Ectodermal cell (in vitro differentiated cells): ENCODE results near the gene CNKSR3.

ENCODE experiments used
- H3K27ac ChIP-seq: 2 replicates; pipeline ENCODE4 v1.7.0; 2013; ENCODE audit warnings: mild to moderate bottlenecking, low read depth, low read length; ENCODE audit not compliant: insufficient read depth, poor library complexity, severe bottlenecking
- H3K27me3 ChIP-seq: 2 replicates; pipeline ENCODE4 v1.7.0; 2013; ENCODE audit warnings: mild to moderate bottlenecking, low read length; ENCODE audit not compliant: insufficient read depth, control insufficient read depth, poor library complexity, severe bottlenecking
- H3K36me3 ChIP-seq: one replicate; pipeline ENCODE4 v1.7.0; 2013; ENCODE audit warnings: low read length; ENCODE audit not compliant: control insufficient read depth, insufficient read depth
- H3K4me1 ChIP-seq: one replicate; pipeline ENCODE4 v1.7.0; 2013; ENCODE audit warnings: low read length; ENCODE audit not compliant: control insufficient read depth, insufficient read depth
- H3K4me3 ChIP-seq: 2 replicates; pipeline ENCODE4 v1.7.0; 2013; ENCODE audit warnings: low read depth, low read length, control low read depth; ENCODE audit not compliant: insufficient read depth
- H3K9me3 ChIP-seq: 2 replicates; pipeline ENCODE4 v1.7.0; 2013; ENCODE audit warnings: mild to moderate bottlenecking, low read length, moderate library complexity; ENCODE audit not compliant: control insufficient read depth
- WGBS, 2 experiments: methylation state at CpG; one replicate each; pipeline ENCODE4 v1.1.7; 2013; ENCODE audit warnings: missing lambda C conversion rate in 2 of 2; 5-methylcytosine and 5-hydroxymethylcytosine counted together

The CNKSR3 gene

DNA sequence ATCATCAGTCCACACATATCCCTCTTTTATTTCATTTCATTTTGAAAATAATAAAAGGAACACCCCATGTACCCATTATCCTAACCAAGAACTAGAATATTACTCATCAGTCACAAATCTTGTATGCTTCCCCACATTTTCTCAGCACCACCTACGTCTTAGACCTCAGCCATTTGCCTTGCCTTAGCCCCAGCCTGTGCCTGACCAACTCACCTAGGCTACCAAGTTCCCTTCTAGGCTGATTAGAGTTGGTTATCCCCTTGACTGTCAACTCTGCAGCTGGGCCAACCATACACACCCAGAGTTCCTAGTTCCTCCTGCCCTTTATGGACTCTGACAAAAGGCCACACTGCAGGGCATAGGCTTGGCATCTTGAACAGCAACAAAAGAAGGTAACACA, 120.5 kb downstream of the CNKSR3 start:
- Histone ChIP-seq H3K4me3 (no peak overlapping the region), H3K4me1 (no peaks in the 10 kb centered on the region), H3K36me3 (no peaks in the 10 kb centered on the region), H3K27ac (no peak overlapping the region), H3K9me3 (no peaks in the 10 kb centered on the region), H3K27me3 (no peaks in the 10 kb centered on the region)
- 88 to 100% methylated on average over 1 of the region's 1 CpG for WGBS, 2 experiments

DNA sequence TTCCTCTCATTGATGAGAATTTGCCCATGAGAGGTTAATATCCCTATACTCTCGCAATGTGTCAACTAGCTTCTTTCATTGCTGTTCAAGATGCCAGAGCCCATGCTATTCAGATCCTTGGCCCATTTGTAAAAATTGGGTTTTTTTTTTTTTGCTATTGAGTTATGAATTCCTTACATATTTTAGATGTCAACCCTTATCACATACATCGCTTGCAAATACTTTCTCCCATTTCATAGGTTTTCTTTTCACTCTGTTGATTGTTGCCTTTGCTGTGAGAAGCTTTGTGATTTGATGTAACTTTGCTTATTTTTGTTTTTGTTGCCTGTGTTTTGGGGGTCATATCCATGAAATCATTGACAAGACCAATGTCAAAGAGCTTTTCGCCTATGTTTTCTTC, 121.7 kb downstream of the CNKSR3 start:
- Histone ChIP-seq H3K36me3 (no peaks in the 10 kb centered on the region), H3K4me3 (no peak overlapping the region), H3K9me3 (no peaks in the 10 kb centered on the region), H3K4me1 (no peaks in the 10 kb centered on the region), H3K27me3 (no peaks in the 10 kb centered on the region), H3K27ac (no peak overlapping the region)
- 95 to 96% methylated on average over 2 of the region's 3 CpGs for WGBS, 2 experiments

DNA sequence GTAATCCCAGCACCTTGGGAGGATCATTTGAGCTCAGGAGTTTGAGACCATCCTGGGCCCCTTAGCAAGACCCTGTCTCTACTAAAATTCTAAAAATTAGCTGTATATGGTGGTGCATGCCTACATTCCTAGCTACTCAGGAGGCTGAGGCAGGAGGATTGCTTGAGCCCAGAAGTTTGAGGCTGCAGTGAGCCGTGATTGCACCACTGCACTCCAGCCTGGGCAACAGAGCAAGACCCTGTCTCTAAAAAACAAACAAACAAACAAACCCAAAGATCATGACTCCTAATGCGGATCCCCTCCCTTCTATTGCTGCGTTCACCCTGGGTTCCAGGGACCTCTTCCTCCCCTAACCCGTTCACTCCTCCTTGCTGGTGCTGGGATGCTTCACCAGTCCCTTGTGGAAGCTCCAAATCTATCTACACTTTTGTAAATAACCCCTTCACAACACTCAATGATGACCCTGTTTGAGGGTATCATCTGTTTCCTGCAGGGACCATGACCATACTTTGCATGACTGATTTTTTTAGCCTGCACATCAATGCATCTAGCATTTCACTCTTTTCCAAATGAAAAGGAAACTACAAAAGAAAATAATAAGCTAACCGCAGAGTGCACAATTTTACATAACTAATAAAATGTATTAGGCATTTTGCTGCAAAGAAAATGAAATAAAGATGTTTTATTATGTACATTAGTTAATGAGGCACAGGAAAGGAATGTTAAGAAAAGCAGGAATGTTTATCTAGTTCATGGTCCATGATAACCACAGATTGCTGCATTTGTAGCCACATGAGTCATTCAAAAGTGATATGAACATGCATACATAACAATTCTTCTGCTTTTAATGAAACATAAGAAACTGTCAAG, 123.4 kb downstream of the CNKSR3 start:
- H3K4me1 ChIP-seq = no peaks in the 10 kb centered on the region
- no peak overlapping the region for H3K4me3 ChIP-seq
- no peaks in the 10 kb centered on the region for H3K27me3 ChIP-seq
- H3K36me3 ChIP-seq = no peaks in the 10 kb centered on the region
- WGBS, 2 experiments = 79 to 80% methylated on average over 4 of the region's 5 CpGs
- H3K27ac ChIP-seq = no peak overlapping the region
- H3K9me3 ChIP-seq = no peaks in the 10 kb centered on the region

DNA sequence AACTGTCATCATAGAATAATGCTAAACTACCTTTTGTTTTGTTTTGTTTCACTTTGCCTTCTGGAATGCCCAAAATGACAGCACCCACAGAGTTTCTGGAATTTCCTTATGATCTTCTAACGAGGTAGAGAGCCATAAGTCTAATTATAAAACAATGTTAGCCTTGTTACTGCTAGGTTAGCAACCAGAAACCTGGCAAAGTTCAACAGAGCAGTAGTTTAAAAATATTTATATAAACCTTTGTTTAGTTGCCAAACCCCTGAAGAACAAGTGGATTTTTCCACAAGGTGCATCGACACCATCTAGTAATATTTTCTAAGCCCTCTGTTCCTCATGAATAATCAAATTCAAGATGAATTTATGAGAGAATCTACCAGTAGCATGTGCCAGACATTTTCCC, 126.3 kb downstream of the CNKSR3 start:
- 83 to 97% methylated on average over 2 of the region's 2 CpGs for WGBS, 2 experiments
- Histone ChIP-seq H3K9me3 (no peaks in the 10 kb centered on the region), H3K4me3 (no peak overlapping the region), H3K27me3 (no peaks in the 10 kb centered on the region), H3K27ac (no peak overlapping the region), H3K36me3 (no peaks in the 10 kb centered on the region), H3K4me1 (no peaks in the 10 kb centered on the region)

DNA sequence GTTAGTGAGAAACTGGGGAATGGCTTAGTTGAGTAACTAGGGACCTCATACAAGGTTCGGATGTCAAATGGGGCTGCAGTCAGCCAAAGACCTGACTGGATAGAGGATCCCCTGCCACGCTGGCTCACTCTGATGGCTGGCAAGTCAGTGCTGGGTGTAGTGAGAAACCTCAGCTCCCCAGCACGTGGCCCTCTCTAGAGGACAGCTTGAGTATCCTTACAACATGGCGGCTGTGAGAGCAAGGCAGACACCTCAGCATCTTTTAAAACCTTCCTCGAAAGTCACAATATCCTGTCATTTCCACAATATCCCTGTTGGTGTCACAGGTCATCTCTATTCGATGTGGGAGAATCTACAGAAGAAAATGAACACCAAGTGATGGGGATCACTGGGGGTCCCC, 127.2 kb downstream of the CNKSR3 start:
- H3K9me3 ChIP-seq = no peaks in the 10 kb centered on the region
- H3K4me3 ChIP-seq = no peak overlapping the region
- H3K4me1 ChIP-seq = no peaks in the 10 kb centered on the region
- no peaks in the 10 kb centered on the region for H3K27me3 ChIP-seq
- H3K27ac ChIP-seq = no peak overlapping the region
- no peaks in the 10 kb centered on the region for H3K36me3 ChIP-seq
- WGBS, 2 experiments = 93 to 94% methylated on average over 6 of the region's 6 CpGs

DNA sequence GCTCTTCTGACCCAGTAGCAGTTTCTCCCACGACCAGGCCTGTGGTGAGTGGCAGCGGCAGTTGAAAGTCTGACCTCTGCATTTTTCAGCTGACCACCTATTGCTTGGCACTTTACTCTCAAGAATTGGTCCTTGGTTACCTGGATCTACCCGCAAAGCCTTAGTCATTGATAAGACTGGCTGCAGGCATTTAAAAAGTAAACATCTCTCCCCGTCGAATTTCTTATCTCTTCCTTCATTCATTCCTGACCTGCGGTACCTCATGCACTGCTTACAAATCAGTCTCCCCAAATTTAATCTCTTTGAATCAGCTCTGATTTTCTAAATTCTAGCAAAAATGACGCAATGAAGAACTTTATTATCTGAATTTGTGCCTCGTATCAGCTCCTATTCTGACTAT, 127.7 kb downstream of the CNKSR3 start:
- Histone ChIP-seq H3K4me3 (no peak overlapping the region), H3K4me1 (no peaks in the 10 kb centered on the region), H3K27me3 (no peaks in the 10 kb centered on the region), H3K36me3 (no peaks in the 10 kb centered on the region), H3K27ac (no peak overlapping the region), H3K9me3 (no peaks in the 10 kb centered on the region)
- WGBS, 2 experiments = 94% methylated on average over 8 of the region's 8 CpGs

DNA sequence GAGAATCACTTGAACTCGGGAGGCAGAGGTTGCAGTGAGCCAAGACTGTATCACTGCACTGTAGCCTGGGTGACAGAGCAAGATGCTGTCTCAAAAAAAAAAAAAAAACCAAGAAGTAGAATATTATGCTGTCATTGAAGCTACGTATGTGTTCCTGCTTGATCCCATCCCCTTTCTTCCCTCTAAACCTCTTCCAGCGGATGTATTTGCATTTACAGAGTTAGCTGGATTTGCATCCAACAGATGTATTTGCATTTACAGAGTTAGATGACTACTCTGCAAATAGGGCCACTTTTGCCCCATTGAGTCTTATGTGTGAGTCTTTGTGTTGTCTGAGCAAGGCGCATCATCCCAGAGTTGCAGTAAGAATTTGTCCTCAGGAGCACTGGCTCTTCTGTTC, 128.9 kb downstream of the CNKSR3 start:
- Histone ChIP-seq H3K27ac (no peak overlapping the region), H3K4me1 (no peaks in the 10 kb centered on the region), H3K27me3 (no peaks in the 10 kb centered on the region), H3K9me3 (no peaks in the 10 kb centered on the region), H3K36me3 (no peaks in the 10 kb centered on the region), H3K4me3 (no peak overlapping the region)
- 81 to 92% methylated on average over 4 of the region's 4 CpGs for WGBS, 2 experiments

DNA sequence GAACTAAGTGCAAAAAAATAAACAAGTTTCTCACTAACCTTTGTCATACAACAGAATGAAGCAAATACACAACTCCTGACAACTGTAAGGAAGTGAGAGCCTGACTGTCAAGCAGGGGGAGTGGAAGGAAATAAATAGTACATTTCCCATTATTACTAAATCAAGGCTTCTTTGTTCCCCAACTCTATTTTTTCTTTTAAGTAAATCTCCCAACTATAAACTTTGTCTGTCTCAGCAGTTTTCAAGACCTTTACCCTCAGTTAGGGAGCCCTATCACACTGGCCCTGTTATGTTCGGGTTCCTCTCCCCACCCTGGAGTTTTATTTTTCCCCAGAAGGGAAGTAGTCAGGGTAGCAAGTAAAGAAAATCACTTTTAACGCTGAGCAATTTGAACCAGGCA, 129.7 kb downstream of the CNKSR3 start:
- Histone ChIP-seq H3K27ac (no peak overlapping the region), H3K9me3 (no peaks in the 10 kb centered on the region), H3K4me1 (no peaks in the 10 kb centered on the region), H3K27me3 (no peaks in the 10 kb centered on the region), H3K4me3 (no peak overlapping the region), H3K36me3 (no peaks in the 10 kb centered on the region)
- 90 to 100% methylated on average over 2 of the region's 2 CpGs for WGBS, 2 experiments

DNA sequence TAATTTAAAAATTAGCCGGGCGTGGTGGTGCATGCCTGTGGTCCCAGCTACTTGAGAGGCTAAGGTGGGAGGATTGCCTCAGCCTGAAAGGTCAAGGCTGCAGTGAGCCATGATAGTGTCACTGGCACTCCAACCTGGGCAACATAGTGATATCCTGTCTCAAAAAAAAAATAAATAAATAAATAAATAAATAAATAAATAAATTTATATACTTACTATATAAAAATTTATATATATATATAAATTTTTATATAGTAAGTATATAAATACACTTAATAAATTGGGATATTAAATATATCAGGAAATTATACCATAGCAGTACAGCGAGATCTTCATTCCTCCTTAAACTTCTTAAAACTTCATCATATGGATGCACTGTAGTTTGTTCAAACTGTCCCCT, 130.9 kb downstream of the CNKSR3 start:
- no peak overlapping the region for H3K4me3 ChIP-seq
- H3K9me3 ChIP-seq = no peaks in the 10 kb centered on the region
- 93 to 96% methylated on average over 2 of the region's 3 CpGs for WGBS, 2 experiments
- H3K4me1 ChIP-seq = no peaks in the 10 kb centered on the region
- no peaks in the 10 kb centered on the region for H3K36me3 ChIP-seq
- no peak overlapping the region for H3K27ac ChIP-seq
- no peaks in the 10 kb centered on the region for H3K27me3 ChIP-seq

DNA sequence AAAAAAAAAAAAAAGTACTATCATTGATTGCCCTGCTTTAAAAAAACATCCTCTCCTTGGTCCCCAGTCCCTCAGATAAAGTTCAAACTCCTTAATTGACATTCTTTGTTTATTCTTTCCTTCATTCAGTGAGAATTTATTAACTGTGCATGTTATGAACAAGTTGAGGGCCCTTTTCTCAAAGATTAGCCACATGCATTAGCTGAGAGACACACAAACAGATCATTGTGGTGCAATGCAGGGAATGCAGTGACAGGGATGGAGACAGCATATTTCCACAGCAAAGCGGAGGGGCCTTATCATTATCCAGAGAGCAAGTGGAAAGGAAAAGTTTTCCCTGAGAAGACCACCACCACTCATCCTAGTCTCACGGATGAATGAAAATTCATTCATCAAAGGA, 132.0 kb downstream of the CNKSR3 start:
- H3K36me3 ChIP-seq = no peaks in the 10 kb centered on the region
- H3K9me3 ChIP-seq = no peaks in the 10 kb centered on the region
- WGBS, 2 experiments = 100% methylated on average over 2 of the region's 2 CpGs
- H3K4me3 ChIP-seq = no peak overlapping the region
- no peaks in the 10 kb centered on the region for H3K4me1 ChIP-seq
- no peaks in the 10 kb centered on the region for H3K27me3 ChIP-seq
- H3K27ac ChIP-seq = no peak overlapping the region
